WTC11 (cell line): ENCODE data around the gene AFF3. TPM values are rescaled to one million over a fixed set of nuclear protein-coding genes. Genes with fewer than 3 reads are reported as not detected.

Source experiments
- ATAC-seq: fragments of 200-7000 bp; cut with Tn5 transposase; 2 replicates; pipeline ENCODE4 v1.10.0; 2021; ENCODE audit warnings: mild to moderate bottlenecking, moderate library complexity
- CTCF ChIA-PET: fragments of 300-600 bp; sonication (Branson Sonifier 250); formaldehyde crosslinking; loops from one replicate; lab custom pipeline; 2021; ENCODE audit warnings: antibody characterized with exemption; lab: Charles Lee
- POLR2A ChIA-PET: fragments of 350-600 bp; sonication (Branson Sonifier 250); formaldehyde crosslinking; loops from one replicate; lab custom pipeline; 2021; ENCODE audit warnings: antibody characterized with exemption; lab: Charles Lee
- DNase-seq: peaks from one replicate; pipeline ENCODE4 v3.0.0; 2021; ENCODE audit warnings: low spot score
- H3K27ac Mint-ChIP-seq: 2 replicates; pipeline ENCODE4 v1.8.0; 2021; ENCODE audit warnings: mixed read lengths
- H3K27me3 Mint-ChIP-seq: 2 replicates; pipeline ENCODE4 v1.8.0; 2021; ENCODE audit warnings: low read depth, mild to moderate bottlenecking, moderate library complexity, mixed read lengths
- H3K36me3 Mint-ChIP-seq: 2 replicates; pipeline ENCODE4 v1.8.0; 2021; ENCODE audit warnings: mixed read lengths
- H3K4me1 Mint-ChIP-seq: 2 replicates; pipeline ENCODE4 v1.8.0; 2022; ENCODE audit warnings: mixed read lengths
- H3K4me3 Mint-ChIP-seq: 2 replicates; pipeline ENCODE4 v1.8.0; 2021; ENCODE audit warnings: mild to moderate bottlenecking, moderate library complexity, mixed read lengths
- H3K9me3 Mint-ChIP-seq: 2 replicates; pipeline ENCODE4 v1.8.0; 2021; ENCODE audit warnings: mixed read lengths
- ARID4B ChIP-seq: sonication (generic); formaldehyde crosslinking; IDR thresholded peaks from 2 replicates; pipeline ENCODE4 v1.8.0; 2023; ENCODE audit warnings: missing genetic modification reagents, mild to moderate bottlenecking, borderline replicate concordance
- ATF1 ChIP-seq: sonication (generic); formaldehyde crosslinking; IDR thresholded peaks from 2 replicates; pipeline ENCODE4 v1.8.1; 2023; ENCODE audit warnings: mild to moderate bottlenecking, moderate library complexity, missing genetic modification reagents
- ATF3 ChIP-seq: sonication (generic); formaldehyde crosslinking; conservative IDR thresholded peaks from 2 replicates; pipeline ENCODE4 v1.8.1; 2022; ENCODE audit warnings: mild to moderate bottlenecking, missing genetic modification reagents
- ATF6 ChIP-seq: sonication (generic); formaldehyde crosslinking; IDR thresholded peaks from 2 replicates; pipeline ENCODE4 v1.8.1; 2023; ENCODE audit warnings: mild to moderate bottlenecking, missing genetic modification reagents
- CTCF ChIP-seq: fragments of 200-600 bp; IDR thresholded peaks from 2 replicates; pipeline ENCODE4 v1.8.0; 2022; ENCODE audit warnings: antibody characterized with exemption
- E2F4 ChIP-seq: sonication (generic); formaldehyde crosslinking; IDR thresholded peaks from 2 replicates; pipeline ENCODE4 v1.8.1; 2022; ENCODE audit warnings: low read depth, mild to moderate bottlenecking, moderate library complexity, missing genetic modification reagents, borderline replicate concordance
- EMX1 ChIP-seq: fragments of 250-450 bp; sonication (Bioruptor Pico); IDR thresholded peaks from 2 replicates; pipeline ENCODE4 v1.8.0; 2021; ENCODE audit warnings: mild to moderate bottlenecking
- ESRRA ChIP-seq: sonication (generic); formaldehyde crosslinking; IDR thresholded peaks from 2 replicates; pipeline ENCODE4 v1.8.1; 2022; ENCODE audit warnings: mild to moderate bottlenecking, missing genetic modification reagents, borderline replicate concordance
- GTF2I ChIP-seq: fragments of 250-450 bp; sonication (Bioruptor Pico); conservative IDR thresholded peaks from 2 replicates; pipeline ENCODE4 v1.4.0; 2021; ENCODE audit warnings: mild to moderate bottlenecking
- HMGA2 ChIP-seq: fragments of 250-450 bp; sonication (Bioruptor Pico); IDR thresholded peaks from 2 replicates; pipeline ENCODE4 v1.4.0; 2021; ENCODE audit warnings: mild to moderate bottlenecking, moderate library complexity
- KAT7 ChIP-seq: sonication (generic); formaldehyde crosslinking; IDR thresholded peaks from 2 replicates; pipeline ENCODE4 v1.8.1; 2023; ENCODE audit warnings: missing genetic modification reagents, mild to moderate bottlenecking, borderline replicate concordance
- MLX ChIP-seq: sonication (generic); formaldehyde crosslinking; IDR thresholded peaks from 2 replicates; pipeline ENCODE4 v1.8.1; 2023; ENCODE audit warnings: mild to moderate bottlenecking, missing genetic modification reagents, moderate library complexity
- PREB ChIP-seq: sonication (generic); formaldehyde crosslinking; IDR thresholded peaks from 2 replicates; pipeline ENCODE4 v1.8.1; 2022; ENCODE audit warnings: mild to moderate bottlenecking, missing genetic modification reagents, moderate library complexity, borderline replicate concordance
- RELA ChIP-seq: sonication (generic); formaldehyde crosslinking; IDR thresholded peaks from 2 replicates; pipeline ENCODE4 v1.8.1; 2022; ENCODE audit warnings: missing genetic modification reagents, mild to moderate bottlenecking, borderline replicate concordance
- SMAD3 ChIP-seq: sonication (generic); formaldehyde crosslinking; IDR thresholded peaks from 2 replicates; pipeline ENCODE4 v1.8.0; 2022; ENCODE audit warnings: missing genetic modification reagents, mild to moderate bottlenecking, borderline replicate concordance
- SMAD4 ChIP-seq: sonication (generic); formaldehyde crosslinking; IDR thresholded peaks from 2 replicates; pipeline ENCODE4 v1.8.0; 2022; ENCODE audit warnings: mild to moderate bottlenecking, missing genetic modification reagents
- SOX15 ChIP-seq: fragments of 250-450 bp; sonication (Bioruptor Pico); IDR thresholded peaks from 2 replicates; pipeline ENCODE4 v1.9.0; 2021; ENCODE audit warnings: mild to moderate bottlenecking
- TCF7 ChIP-seq: sonication (generic); formaldehyde crosslinking; IDR thresholded peaks from 2 replicates; pipeline ENCODE4 v1.8.0; 2022; ENCODE audit warnings: mild to moderate bottlenecking, low read depth, missing genetic modification reagents, moderate library complexity
- TEAD1 ChIP-seq: sonication (generic); formaldehyde crosslinking; IDR thresholded peaks from 2 replicates; pipeline ENCODE4 v1.8.0; 2022; ENCODE audit warnings: mild to moderate bottlenecking, missing genetic modification reagents
- TEAD4 ChIP-seq: sonication (generic); formaldehyde crosslinking; IDR thresholded peaks from 2 replicates; pipeline ENCODE4 v1.8.0; 2022; ENCODE audit warnings: mild to moderate bottlenecking, missing genetic modification reagents
- ZNF423 ChIP-seq: fragments of 250-450 bp; sonication (Bioruptor Pico); IDR thresholded peaks from 2 replicates; pipeline ENCODE4 v2.1.2; 2022; ENCODE audit warnings: mild to moderate bottlenecking, moderate library complexity
- ZSCAN18 ChIP-seq: fragments of 250-450 bp; sonication (Bioruptor Pico); IDR thresholded peaks from 2 replicates; pipeline ENCODE4 v2.1.2; 2022; ENCODE audit warnings: mild to moderate bottlenecking, moderate library complexity
- total RNA-seq: library from RNA; stranded (reverse); gene quantifications from 3 replicates; pipeline ENCODE4 v1.2.3, GENCODE V29; 2021

The AFF3 gene
- total RNA-seq, 1 experiment from 2014 or later: 1.2 TPM

- TF ChIP-seq PREB (CRISPR knock-in tag) (no peak), ATF3 (no peak), ATF1 (CRISPR knock-in tag) (no peak)
Observed at GRCh38 chr2:100064165-100064564, 78.2 kb downstream of the AFF3 start (continued).

GRCh38 chr2:100063459-100063953 is 78.9 kb downstream of the AFF3 start:
- H3K4me1 Mint-ChIP-seq: no peaks in the 10 kb centered on the region
- no peak for TF ChIP-seq ATF6 (CRISPR knock-in tag)
- no peak for TF ChIP-seq E2F4 (CRISPR knock-in tag)
- TF ChIP-seq ZSCAN18: no peak
- no peak for TF ChIP-seq SMAD4 (CRISPR knock-in tag)
- no peak for TF ChIP-seq TEAD1 (CRISPR knock-in tag)
- TF ChIP-seq MLX (CRISPR knock-in tag): no peak
- TF ChIP-seq SOX15 (CRISPR knock-in tag): no peak
- no peak for TF ChIP-seq RELA
- no peak for TF ChIP-seq EMX1
- no peak for TF ChIP-seq ZNF423 (CRISPR knock-in tag)
- TF ChIP-seq KAT7 (CRISPR knock-in tag): no peak
- TF ChIP-seq HMGA2: no peak
- no peak for TF ChIP-seq TEAD4
- TF ChIP-seq GTF2I: no peak
- no peak for TF ChIP-seq TCF7 (CRISPR knock-in tag)
- TF ChIP-seq ARID4B (CRISPR knock-in tag): no peak
- no peak for TF ChIP-seq SMAD3 (CRISPR knock-in tag)
- no peak for TF ChIP-seq CTCF
- TF ChIP-seq ESRRA: no peak
- H3K27me3 Mint-ChIP-seq: no peaks in the 10 kb centered on the region
- H3K9me3 Mint-ChIP-seq: peaks cover 14% of the 10 kb centered on the region
- ATAC-seq (no peak), DNase-seq (no peak)
- ChIA-PET POLR2A (no interaction called here), CTCF (no interaction called here)
- H3K27ac Mint-ChIP-seq: no peak overlapping the region
- H3K36me3 Mint-ChIP-seq: peaks cover 11% of the 10 kb centered on the region
- H3K4me3 Mint-ChIP-seq: no peak overlapping the region
